AG04449 (cell line): ENCODE results near the gene PARD6G.

Experiments used
- CTCF ChIA-PET: fragments of 350-600 bp; formaldehyde crosslinking; extraction: SDS; loops from one replicate; lab custom pipeline; 2021; ENCODE audit warnings: antibody characterized with exemption; lab: Yijun Ruan, JAX
- POLR2A ChIA-PET: fragments of 400-600, 350-600 bp; formaldehyde crosslinking; extraction: SDS; loops from one replicate; lab custom pipeline; 2020; ENCODE audit warnings: antibody characterized with exemption, inconsistent platforms; lab: Yijun Ruan, JAX
- DNase-seq: peaks from one replicate; pipeline ENCODE4 v3.0.0-alpha.2; 2010; ENCODE audit warnings: low read depth, low spot score
- H3K4me3 ChIP-seq: 2 replicates; pipeline ENCODE4 v1.5.1; 2011; ENCODE audit warnings: low read depth, mild to moderate bottlenecking, control low read depth, low read length
- TF ChIP-seq, protein P1 (sequence below): IDR thresholded peaks from one replicate; pipeline ENCODE4 v1.5.1; 2011; ENCODE audit warnings: mild to moderate bottlenecking, moderate library complexity, low read length, control low read depth, inconsistent platforms; ENCODE audit not compliant: insufficient read depth; ENCODE audit errors: missing control alignments

PARD6G gene

DNA sequence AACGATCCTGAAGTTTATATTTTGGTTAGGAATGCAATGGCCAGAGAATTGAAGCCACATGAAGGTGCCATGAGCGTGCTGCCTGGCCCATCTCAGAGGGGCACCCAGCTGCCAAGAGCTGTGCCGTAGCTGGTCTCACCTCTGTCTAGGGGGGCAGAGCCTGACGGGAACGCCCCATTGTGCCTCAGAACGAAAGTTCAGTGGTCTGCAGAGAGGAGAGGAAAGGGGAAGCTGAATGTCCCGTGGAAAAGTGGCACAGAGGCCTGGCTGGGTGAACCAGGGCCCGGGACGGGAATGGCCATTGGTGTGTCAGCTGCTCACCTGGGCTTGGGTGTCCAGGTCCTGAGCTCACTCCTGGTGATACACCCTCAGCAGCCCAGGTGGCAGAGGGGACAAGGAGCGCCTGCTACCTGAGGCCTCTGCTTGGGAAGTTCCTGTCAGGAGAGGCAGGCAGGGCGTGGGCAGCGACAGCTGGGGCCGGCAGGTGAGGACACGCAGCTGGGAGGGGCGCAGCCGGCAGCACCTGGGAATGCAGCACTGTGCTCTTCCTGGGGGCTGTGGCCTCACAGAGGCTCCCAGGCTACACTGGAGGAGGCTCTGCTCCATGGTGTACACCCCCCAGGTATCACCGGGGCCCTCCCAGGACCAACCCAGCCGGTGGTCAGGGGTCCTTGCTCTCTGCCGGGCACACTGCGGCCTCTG is 67.3 kb downstream of the PARD6G start:
- ChIA-PET CTCF (no interaction called here), POLR2A (no interaction called here)

DNA sequence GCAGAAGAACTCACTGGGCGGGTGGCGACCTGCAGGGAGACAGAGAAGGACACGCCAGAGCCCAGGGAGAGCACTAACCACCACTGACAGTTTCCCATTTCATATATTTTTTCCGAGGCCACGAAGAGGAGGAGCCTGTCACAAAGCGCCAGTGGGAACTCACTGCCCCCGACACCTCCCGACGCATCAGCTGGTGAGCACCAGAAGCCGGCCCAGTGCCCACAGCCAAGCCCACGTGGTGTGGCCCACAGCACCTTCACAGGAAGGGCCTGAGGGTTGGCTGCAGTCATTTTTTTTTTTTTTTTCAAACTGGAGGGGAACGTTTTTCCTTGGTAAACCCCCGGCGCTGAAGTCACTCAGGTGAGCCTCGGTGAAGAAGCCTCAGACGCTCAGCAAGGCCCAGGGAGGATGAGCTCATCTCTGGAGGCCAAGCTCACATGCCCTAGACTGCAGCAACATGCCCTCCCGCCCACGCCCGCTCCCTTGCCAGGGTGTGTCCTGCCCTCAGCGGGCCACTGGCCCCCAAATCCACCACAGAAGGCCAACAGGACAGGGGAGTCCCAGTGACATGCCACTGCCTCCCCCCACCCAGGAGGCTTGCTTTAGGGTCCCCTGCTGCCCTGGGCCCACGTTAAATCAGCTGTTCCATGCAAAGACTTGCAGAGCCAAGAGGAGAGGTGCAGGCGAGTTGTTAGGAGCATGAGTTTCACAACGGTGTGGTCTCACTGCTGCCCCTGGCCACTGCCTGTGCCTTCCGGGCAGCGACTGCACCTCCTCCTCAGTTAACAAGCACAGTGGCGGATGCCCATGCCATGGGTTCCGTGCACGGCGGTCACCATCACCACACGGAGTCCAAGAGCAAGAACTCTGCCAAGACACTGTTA is 68.1 kb downstream of the PARD6G start:
- no peak overlapping the region for H3K4me3 ChIP-seq
- no peak for DNase-seq
- ChIA-PET POLR2A (no interaction called here), CTCF (no interaction called here)
- TF ChIP-seq, protein P1, sequence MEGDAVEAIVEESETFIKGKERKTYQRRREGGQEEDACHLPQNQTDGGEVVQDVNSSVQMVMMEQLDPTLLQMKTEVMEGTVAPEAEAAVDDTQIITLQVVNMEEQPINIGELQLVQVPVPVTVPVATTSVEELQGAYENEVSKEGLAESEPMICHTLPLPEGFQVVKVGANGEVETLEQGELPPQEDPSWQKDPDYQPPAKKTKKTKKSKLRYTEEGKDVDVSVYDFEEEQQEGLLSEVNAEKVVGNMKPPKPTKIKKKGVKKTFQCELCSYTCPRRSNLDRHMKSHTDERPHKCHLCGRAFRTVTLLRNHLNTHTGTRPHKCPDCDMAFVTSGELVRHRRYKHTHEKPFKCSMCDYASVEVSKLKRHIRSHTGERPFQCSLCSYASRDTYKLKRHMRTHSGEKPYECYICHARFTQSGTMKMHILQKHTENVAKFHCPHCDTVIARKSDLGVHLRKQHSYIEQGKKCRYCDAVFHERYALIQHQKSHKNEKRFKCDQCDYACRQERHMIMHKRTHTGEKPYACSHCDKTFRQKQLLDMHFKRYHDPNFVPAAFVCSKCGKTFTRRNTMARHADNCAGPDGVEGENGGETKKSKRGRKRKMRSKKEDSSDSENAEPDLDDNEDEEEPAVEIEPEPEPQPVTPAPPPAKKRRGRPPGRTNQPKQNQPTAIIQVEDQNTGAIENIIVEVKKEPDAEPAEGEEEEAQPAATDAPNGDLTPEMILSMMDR = no peak

More for the DNA sequence above, 67.3 kb downstream of the PARD6G start:
- TF ChIP-seq, protein P1 = no peak
- DNase-seq = no peak
- no peak overlapping the region for H3K4me3 ChIP-seq

DNA sequence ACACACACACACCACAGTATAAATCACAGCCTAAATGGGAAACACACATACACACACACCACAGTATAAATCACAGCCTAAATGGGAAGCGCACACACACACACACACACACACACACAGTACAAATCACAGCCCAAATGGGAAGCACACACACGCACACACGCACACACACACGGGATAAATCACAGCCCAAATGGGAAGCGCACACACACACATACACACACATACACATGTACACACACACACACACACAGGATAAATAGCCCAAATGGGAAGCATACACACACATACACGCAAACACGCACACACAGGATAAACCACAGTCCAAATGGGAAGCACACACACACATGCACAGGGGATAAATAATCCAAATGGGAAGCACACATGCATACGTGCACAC is 70.2 kb downstream of the PARD6G start:
- no peak for DNase-seq
- no peak overlapping the region for H3K4me3 ChIP-seq
- TF ChIP-seq, protein P1 = no peak
- CTCF ChIA-PET = no interaction called here
- POLR2A ChIA-PET = no interaction called here

DNA sequence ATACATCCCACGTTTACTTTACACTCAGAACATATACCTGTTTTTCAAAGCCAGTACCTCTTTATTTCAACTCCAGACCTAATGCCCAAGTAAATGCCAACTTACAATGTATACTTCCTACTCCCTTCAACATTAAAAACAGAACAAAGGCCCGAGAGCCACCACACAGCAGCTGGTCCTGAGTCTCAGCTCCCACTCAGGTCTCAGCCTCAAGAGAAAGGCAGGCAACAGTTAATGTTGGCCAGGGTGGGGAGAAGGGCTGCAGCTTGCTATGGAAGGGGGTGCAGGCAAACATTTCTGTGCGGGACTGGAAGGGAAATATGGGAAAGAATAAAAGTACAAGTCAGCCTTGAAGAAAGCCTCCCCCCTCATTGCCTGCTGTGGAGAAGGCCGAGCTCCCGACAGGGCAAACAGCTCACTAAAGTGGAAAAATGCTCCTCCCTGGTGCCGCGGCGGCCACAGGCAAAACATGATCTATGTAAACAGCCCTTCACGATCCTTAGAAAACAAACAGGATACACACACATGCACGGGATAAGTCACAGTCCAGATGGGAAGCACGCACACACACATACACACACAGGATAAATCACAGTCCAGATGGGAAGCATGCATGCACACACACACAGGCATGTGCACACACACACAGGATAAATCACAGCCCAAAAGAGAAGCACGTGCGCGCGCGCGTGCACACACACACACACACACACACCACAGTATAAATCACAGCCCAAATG is 70.8 kb downstream of the PARD6G start:
- ChIA-PET CTCF (interaction anchor here (1.0 to 11.5 kb wide), 3 partner anchors 14 to 82 kb away, joined by 3 to 133 read pairs (median 3); no protein-coding TSS in a partner anchor), POLR2A (no interaction called here)
- TF ChIP-seq, protein P1 = no peak
- H3K4me3 ChIP-seq = peak overlapping the region; percentile 8; the same call in 1 of the 2 replicates
- no peak for DNase-seq

DNA sequence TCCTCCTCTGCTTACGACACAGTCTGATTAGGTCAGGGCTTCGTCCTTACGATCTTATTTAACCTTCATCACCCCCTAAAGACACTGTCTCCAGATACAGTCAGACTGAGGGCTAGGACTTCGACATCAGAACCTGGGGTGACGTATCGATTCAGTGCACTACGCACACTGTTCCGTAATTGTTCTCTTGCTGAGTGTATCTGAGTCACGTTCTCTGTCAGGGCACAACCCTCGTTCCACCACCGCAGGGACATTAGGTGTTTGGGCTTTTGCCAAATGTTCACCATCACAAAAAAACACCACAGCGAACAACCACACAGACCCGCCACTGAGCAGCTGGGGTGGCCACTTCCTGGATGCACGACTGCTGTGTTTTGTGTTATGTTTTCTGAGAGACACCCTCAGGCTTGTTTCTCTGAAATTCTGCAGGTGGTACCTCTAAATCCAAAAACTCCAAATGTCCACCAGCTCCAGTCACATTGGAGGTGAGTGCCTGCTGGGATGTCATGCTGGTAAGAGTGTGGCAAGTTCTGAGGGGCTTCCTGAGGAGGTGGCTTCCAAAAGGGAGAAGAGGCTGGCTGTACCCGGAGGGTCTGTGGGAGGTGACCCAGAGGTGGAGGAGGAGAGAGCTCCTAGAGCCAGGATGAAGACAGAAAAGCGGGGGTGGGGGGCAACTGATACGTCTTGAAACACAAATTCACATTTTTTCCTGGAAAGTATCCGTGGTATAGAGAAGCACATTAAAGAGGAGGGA is 71.7 kb downstream of the PARD6G start:
- POLR2A ChIA-PET = no interaction called here
- TF ChIP-seq, protein P1 = no peak
- CTCF ChIA-PET = interaction anchor here (1.0 to 11.5 kb wide), 3 partner anchors 13 to 82 kb away, joined by 3 to 133 read pairs (median 3); no protein-coding TSS in a partner anchor
- no peak overlapping the region for H3K4me3 ChIP-seq
- DNase-seq = no peak
